ENCODE data around the gene BBIP1. TPM values are rescaled to one million over a fixed set of nuclear protein-coding genes. Genes with fewer than 3 reads are reported as not detected.

Gene BBIP1
- total and polyA plus RNA-seq, 2 experiments from 2014 or later = 14.8 to 56.5 TPM

GRCh38 chr10:110892602-110893288 is 26.2 kb downstream of the BBIP1 start:
- Mint-ChIP-seq H3K36me3 (ENCODE audit: low read depth) (no peaks in the 10 kb centered on the region), H3K9me3 (no peaks in the 10 kb centered on the region), H3K27ac (no peak overlapping the region), H3K4me3 (no peak overlapping the region), H3K27me3 (ENCODE audit: insufficient read depth, low read depth, poor library complexity) (peaks cover 2% of the 10 kb centered on the region), H3K4me1 (no peaks in the 10 kb centered on the region)
- TF ChIP-seq, protein P1, sequence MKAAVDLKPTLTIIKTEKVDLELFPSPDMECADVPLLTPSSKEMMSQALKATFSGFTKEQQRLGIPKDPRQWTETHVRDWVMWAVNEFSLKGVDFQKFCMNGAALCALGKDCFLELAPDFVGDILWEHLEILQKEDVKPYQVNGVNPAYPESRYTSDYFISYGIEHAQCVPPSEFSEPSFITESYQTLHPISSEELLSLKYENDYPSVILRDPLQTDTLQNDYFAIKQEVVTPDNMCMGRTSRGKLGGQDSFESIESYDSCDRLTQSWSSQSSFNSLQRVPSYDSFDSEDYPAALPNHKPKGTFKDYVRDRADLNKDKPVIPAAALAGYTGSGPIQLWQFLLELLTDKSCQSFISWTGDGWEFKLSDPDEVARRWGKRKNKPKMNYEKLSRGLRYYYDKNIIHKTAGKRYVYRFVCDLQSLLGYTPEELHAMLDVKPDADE (IDR thresholded peaks at IDR 0.05) = no peak
- TF ChIP-seq EZH2phosphoT487 (IDR thresholded peaks at IDR 0.05; ENCODE audit: unreplicated experiment) (no peak), ZNF462 (CRISPR knock-in tag; IDR thresholded peaks at IDR 0.05) (no peak), CREB1 (CRISPR knock-in tag; IDR thresholded peaks at IDR 0.05; ENCODE audit: low read depth) (no peak), REST (IDR thresholded peaks at IDR 0.05; ENCODE audit: unreplicated experiment) (no peak), POLR2AphosphoS5 (IDR thresholded peaks at IDR 0.05; ENCODE audit: low read depth) (no peak)
- ATAC-seq (no peak), DNase-seq (ENCODE audit: low spot score) (no peak)
- Histone ChIP-seq H3K9me2 (ENCODE audit: insufficient read depth) (no peaks in the 10 kb centered on the region), H3K27me3 (ENCODE audit: insufficient read depth) (no peaks in the 10 kb centered on the region), H3F3A (replicated peaks; ENCODE audit: low read depth) (no peaks in the 10 kb centered on the region), H3K27ac (ENCODE audit: low read depth) (no peak overlapping the region), H3K36me3 (ENCODE audit: insufficient read depth) (no peaks in the 10 kb centered on the region), H3K4me2 (no peak overlapping the region), H3K4me3 (no peak overlapping the region), H4K20me1 (replicated peaks; ENCODE audit: insufficient read depth) (no peaks in the 10 kb centered on the region), H3K4me1 (ENCODE audit: insufficient read depth) (no peaks in the 10 kb centered on the region), H2AFZ (no peak overlapping the region), H3K79me2 (replicated peaks; ENCODE audit: insufficient read depth) (no peaks in the 10 kb centered on the region)

All from GM23338 (cell line).